Measurements from ENCODE around the gene MLLT10. TPM values are rescaled to one million over a fixed set of nuclear protein-coding genes. Genes with fewer than 3 reads are reported as not detected.

Gene MLLT10
- total RNA-seq, 1 donor: 37.6 TPM

DNA sequence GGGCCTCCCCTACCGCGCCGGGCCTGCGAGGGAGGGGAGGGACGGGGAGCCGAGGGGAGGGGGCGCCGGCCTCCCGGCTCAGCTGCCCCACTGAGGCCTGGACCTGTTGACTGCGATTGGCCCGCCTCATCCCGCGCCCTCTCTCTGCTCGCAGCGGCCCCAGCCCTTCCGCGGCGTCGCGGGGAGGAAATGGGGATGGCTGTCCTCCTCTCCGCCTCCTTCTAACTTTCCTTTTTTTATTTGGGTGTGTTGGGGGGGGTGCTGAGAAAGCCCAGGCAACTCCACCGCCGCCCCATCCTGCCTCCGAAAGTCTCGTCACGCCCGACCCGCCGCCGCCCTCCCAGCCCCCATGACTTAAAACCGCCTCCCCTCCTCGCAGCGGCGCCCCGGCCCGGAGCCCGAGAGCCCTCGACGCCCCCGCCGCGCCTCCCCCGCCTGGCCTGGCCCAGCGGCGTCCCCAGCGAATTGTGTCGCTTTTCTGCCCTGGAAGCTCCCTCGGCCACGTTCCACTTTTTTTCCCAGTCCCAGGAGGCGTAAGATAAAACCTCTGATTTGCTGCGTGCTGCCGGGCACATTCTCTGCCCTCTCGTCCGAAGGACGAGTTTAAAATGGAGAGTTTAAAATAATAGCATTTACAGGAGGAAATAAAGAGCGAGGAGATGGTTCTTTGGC lies 7.7 kb upstream of the MLLT10 start:
- H4K20me1 ChIP-seq (ENCODE audit: insufficient read depth, low read length): no peaks in the 10 kb centered on the region
- H3K4me1 ChIP-seq (ENCODE audit: insufficient read depth, low read length): peaks cover 8% of the 10 kb centered on the region
- peak; percentile 93 for DNase-seq (ENCODE audit: insufficient read length, low spot score, missing footprints)
- no peaks in the 10 kb centered on the region for H3K9me3 ChIP-seq (ENCODE audit: low read depth, low read length)
- TF ChIP-seq, protein P1, sequence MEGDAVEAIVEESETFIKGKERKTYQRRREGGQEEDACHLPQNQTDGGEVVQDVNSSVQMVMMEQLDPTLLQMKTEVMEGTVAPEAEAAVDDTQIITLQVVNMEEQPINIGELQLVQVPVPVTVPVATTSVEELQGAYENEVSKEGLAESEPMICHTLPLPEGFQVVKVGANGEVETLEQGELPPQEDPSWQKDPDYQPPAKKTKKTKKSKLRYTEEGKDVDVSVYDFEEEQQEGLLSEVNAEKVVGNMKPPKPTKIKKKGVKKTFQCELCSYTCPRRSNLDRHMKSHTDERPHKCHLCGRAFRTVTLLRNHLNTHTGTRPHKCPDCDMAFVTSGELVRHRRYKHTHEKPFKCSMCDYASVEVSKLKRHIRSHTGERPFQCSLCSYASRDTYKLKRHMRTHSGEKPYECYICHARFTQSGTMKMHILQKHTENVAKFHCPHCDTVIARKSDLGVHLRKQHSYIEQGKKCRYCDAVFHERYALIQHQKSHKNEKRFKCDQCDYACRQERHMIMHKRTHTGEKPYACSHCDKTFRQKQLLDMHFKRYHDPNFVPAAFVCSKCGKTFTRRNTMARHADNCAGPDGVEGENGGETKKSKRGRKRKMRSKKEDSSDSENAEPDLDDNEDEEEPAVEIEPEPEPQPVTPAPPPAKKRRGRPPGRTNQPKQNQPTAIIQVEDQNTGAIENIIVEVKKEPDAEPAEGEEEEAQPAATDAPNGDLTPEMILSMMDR (IDR thresholded peaks at IDR 0.05; ENCODE audit: extremely low read depth, low read depth, low read length): no peak
- H2AFZ ChIP-seq (ENCODE audit: low read length): peak overlapping the region; percentile 61
- no peaks in the 10 kb centered on the region for H3K36me3 ChIP-seq (ENCODE audit: insufficient read depth, low read length)
- no peaks in the 10 kb centered on the region for H3K27me3 ChIP-seq (ENCODE audit: insufficient read depth, low read length)
- H3K79me2 ChIP-seq (ENCODE audit: insufficient read depth, low read length): no peaks in the 10 kb centered on the region
- peak overlapping the region; percentile 82 for H3K27ac ChIP-seq (ENCODE audit: low read depth, low read length)
- H3K4me2 ChIP-seq (ENCODE audit: insufficient read depth, low read length): peak overlapping the region; percentile 92
- peak overlapping the region; percentile 82 for H3K4me3 ChIP-seq (ENCODE audit: insufficient read depth, low read length)

DNA sequence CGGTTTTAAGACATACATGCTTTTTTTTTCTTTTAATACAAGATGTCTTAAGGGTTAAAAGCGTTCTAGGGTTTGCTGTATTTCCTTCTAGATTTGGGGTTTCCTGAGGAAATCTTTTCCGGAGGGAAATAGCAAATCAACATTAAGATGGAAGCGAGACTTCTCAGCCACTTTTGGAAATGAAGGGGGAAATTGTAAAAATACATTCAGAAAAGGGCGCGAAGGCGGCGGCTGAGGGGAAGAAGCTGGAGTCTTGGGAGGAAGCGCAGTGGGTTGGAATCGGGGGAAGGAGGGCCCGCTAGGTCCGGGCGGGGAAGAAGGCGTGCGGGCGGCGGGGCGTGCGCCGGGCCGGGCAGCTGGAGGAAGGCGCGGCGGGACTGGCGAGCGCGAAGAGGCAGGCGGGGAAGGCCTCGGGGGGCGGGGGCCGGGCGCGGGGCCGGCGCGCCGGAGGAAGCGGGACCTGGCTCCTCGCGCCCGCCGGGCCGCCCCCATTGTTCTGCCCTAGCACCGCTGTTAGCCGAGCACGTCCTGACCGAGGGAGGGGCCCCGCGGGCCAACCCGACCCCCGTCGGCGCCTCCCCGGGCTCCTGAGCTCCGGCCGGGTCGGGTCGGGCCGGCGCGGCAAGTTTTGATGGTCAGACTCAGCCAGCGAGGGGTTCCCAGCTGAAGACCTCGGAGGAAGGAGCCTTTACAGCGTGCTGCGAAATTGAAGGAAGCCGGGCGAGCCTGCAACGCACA lies 7.0 kb upstream of the MLLT10 start:
- Histone ChIP-seq H3K4me3 (ENCODE audit: insufficient read depth, low read length) (peak overlapping the region; percentile 82), H3K4me1 (ENCODE audit: insufficient read depth, low read length) (peaks cover 8% of the 10 kb centered on the region), H3K27me3 (ENCODE audit: insufficient read depth, low read length) (no peaks in the 10 kb centered on the region), H3K36me3 (ENCODE audit: insufficient read depth, low read length) (no peaks in the 10 kb centered on the region), H3K9me3 (ENCODE audit: low read depth, low read length) (no peaks in the 10 kb centered on the region), H4K20me1 (ENCODE audit: insufficient read depth, low read length) (no peaks in the 10 kb centered on the region), H3K79me2 (ENCODE audit: insufficient read depth, low read length) (no peaks in the 10 kb centered on the region), H3K27ac (ENCODE audit: low read depth, low read length) (peak overlapping the region; percentile 82), H2AFZ (ENCODE audit: low read length) (peak overlapping the region; percentile 77), H3K4me2 (ENCODE audit: insufficient read depth, low read length) (peak overlapping the region; percentile 92)
- DNase-seq (ENCODE audit: insufficient read length, low spot score, missing footprints): peak; percentile 92
- TF ChIP-seq, protein P1 (IDR thresholded peaks at IDR 0.05; ENCODE audit: extremely low read depth, low read depth, low read length): no peak

DNA sequence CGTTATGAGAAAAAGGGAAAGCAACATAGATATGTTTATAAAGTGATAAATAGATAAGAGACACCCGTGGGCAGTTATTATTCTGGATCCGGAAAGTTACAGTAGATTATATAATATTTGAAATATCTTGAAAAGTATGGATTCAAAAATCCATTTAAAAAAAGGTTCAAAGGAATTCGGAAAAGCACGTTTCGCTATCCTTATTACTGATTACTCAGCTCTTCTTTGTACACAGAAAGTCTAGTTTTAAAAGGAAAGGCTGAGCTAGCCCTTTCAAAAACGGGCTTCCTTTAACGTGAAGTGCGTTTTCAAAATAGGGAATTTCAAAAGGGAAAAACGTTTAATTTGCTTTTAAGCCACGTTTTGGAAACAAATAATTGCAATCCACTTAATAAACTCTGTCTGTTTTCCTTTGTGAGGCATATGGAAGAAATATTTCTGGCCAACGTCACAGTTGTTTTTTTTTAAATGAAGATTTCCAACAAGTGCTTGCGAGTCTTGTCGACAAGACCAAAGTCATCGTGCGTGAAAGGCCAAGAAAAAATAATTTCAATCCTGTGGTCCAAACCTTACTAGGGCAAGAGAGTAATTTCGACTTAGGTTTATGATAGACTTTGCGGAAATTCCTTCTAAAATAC lies 6.3 kb upstream of the MLLT10 start:
- Histone ChIP-seq H3K36me3 (ENCODE audit: insufficient read depth, low read length) (no peaks in the 10 kb centered on the region), H3K4me1 (ENCODE audit: insufficient read depth, low read length) (peaks cover 8% of the 10 kb centered on the region), H3K79me2 (ENCODE audit: insufficient read depth, low read length) (no peaks in the 10 kb centered on the region), H2AFZ (ENCODE audit: low read length) (peak overlapping the region; percentile 77), H3K9me3 (ENCODE audit: low read depth, low read length) (no peaks in the 10 kb centered on the region), H3K4me3 (ENCODE audit: insufficient read depth, low read length) (peak overlapping the region; percentile 82), H4K20me1 (ENCODE audit: insufficient read depth, low read length) (no peaks in the 10 kb centered on the region), H3K27me3 (ENCODE audit: insufficient read depth, low read length) (no peaks in the 10 kb centered on the region), H3K27ac (ENCODE audit: low read depth, low read length) (peak overlapping the region; percentile 64), H3K4me2 (ENCODE audit: insufficient read depth, low read length) (peak overlapping the region; percentile 92)
- peak; percentile 81 for DNase-seq (ENCODE audit: insufficient read length, low spot score, missing footprints)
- TF ChIP-seq, protein P1 (IDR thresholded peaks at IDR 0.05; ENCODE audit: extremely low read depth, low read depth, low read length): no peak

Measured in osteoblast (primary cell).